HL-60 (cell line): ENCODE measurements around the gene MAEA.

Experiments
- DNase-seq, 2 experiments: peaks; one replicate each; pipeline ENCODE4 v3.0.0-alpha.2; 2010 to 2020; ENCODE audit warnings: low read depth in 1 of 2, low spot score in 1 of 2
- H3K27ac ChIP-seq: fragments of 250-450 bp; sonication (Bioruptor Pico); replicated peaks from 2 replicates; pipeline ENCODE4 v1.5.1; 2020; ENCODE audit warnings: mild to moderate bottlenecking, moderate library complexity
- H3K27me3 ChIP-seq: fragments of 250-450 bp; sonication (Bioruptor Pico); 2 replicates; pipeline ENCODE4 v1.5.1; 2021; ENCODE audit warnings: mild to moderate bottlenecking, moderate library complexity; ENCODE audit not compliant: insufficient read depth, poor library complexity, severe bottlenecking
- H3K4me3 ChIP-seq: replicated peaks from 2 replicates; pipeline ENCODE4 v1.5.1; 2011; ENCODE audit warnings: mild to moderate bottlenecking, control low read depth, low read length; ENCODE audit not compliant: insufficient read depth
- GABPA ChIP-seq: IDR thresholded peaks from 2 replicates; pipeline ENCODE4 v1.6.1; 2012; ENCODE audit warnings: low read depth
- POLR2AphosphoS5 ChIP-seq: IDR thresholded peaks from 2 replicates; pipeline ENCODE4 v1.6.1; 2012; ENCODE audit warnings: low read depth
- REST ChIP-seq: IDR thresholded peaks from 2 replicates; pipeline ENCODE4 v1.6.1; 2012; ENCODE audit warnings: low read depth; ENCODE audit not compliant: insufficient replicate concordance
- SPI1 ChIP-seq: IDR thresholded peaks from 2 replicates; pipeline ENCODE4 v1.6.1; 2012; ENCODE audit warnings: low read depth, mild to moderate bottlenecking, borderline replicate concordance
- TF ChIP-seq, protein P1 (sequence below): IDR thresholded peaks from one replicate; pipeline ENCODE4 v1.5.1; 2011; ENCODE audit warnings: low read length, control low read depth, inconsistent platforms; ENCODE audit not compliant: insufficient read depth

MAEA gene

DNA sequence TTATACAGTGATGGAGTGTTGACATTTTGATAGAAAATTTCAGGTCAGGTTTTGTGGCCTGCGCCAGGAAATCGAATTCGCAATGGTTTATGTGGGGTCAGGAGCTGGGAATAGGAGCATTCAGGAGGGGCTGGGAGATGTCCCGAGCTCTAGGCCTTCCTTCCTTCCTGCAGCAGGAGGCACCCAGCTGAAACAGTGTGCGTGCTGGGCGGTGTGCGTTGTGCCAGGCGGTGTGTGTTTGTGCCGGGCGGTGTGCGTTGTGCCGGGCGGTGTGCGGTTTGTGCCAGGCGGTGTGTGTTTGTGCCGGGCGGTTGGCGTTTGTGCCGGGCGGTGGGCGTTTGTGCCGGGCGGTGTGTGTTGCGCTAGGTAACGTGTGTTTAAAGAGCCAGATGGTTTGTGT, 59.1 kb downstream of the MAEA start:
- DNase-seq: no peak
- no peak for TF ChIP-seq POLR2AphosphoS5
- no peak for TF ChIP-seq GABPA
- TF ChIP-seq SPI1: no peak
- TF ChIP-seq, protein P1, sequence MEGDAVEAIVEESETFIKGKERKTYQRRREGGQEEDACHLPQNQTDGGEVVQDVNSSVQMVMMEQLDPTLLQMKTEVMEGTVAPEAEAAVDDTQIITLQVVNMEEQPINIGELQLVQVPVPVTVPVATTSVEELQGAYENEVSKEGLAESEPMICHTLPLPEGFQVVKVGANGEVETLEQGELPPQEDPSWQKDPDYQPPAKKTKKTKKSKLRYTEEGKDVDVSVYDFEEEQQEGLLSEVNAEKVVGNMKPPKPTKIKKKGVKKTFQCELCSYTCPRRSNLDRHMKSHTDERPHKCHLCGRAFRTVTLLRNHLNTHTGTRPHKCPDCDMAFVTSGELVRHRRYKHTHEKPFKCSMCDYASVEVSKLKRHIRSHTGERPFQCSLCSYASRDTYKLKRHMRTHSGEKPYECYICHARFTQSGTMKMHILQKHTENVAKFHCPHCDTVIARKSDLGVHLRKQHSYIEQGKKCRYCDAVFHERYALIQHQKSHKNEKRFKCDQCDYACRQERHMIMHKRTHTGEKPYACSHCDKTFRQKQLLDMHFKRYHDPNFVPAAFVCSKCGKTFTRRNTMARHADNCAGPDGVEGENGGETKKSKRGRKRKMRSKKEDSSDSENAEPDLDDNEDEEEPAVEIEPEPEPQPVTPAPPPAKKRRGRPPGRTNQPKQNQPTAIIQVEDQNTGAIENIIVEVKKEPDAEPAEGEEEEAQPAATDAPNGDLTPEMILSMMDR: no peak
- no peak for TF ChIP-seq REST
- H3K27ac ChIP-seq: no peak overlapping the region
- H3K27me3 ChIP-seq: no peaks in the 10 kb centered on the region
- H3K4me3 ChIP-seq: no peak overlapping the region

- TF ChIP-seq, protein P1: no peak
- TF ChIP-seq POLR2AphosphoS5 (no peak), REST (no peak), GABPA (no peak), SPI1 (no peak)
- Histone ChIP-seq H3K4me3 (no peak overlapping the region), H3K27ac (no peak overlapping the region), H3K27me3 (no peaks in the 10 kb centered on the region)
- no peak for DNase-seq
Observed at GRCh38 chr4:1349359-1350168, 59.9 kb downstream of the MAEA start.

DNA sequence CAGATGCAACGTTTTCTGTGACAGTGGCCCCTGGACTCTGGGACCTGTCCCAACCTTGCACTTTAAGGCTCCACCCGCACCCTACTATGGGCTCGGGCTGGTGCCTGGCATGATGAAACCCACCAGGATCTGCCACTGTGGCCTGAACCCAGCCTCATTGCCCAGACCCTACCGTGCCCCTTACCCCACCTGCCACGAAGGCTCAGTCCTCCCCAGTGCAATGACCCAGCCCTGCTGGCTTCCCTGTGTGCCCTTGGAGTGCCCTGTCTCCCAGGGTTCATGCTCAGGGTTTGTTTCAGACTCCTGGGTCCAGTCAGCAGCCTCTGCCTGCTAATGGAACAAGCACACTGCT, 60.5 kb downstream of the MAEA start:
- Histone ChIP-seq H3K27ac (no peak overlapping the region), H3K27me3 (no peaks in the 10 kb centered on the region)
- TF ChIP-seq REST (no peak), POLR2AphosphoS5 (no peak), GABPA (no peak), SPI1 (no peak)
- TF ChIP-seq, protein P1: no peak

More for the DNA sequence above, 60.5 kb downstream of the MAEA start:
- DNase-seq: no peak
- no peak overlapping the region for H3K4me3 ChIP-seq
